Activated CD8-positive, alpha-beta memory T cell treated with anti-CD3 and anti-CD28 coated beads, Interleukin-2, amount 10 ng/mL, durations not matched to agents 7 days and 5 days (primary cell): ENCODE results near the gene ATP1B3. TPM values are rescaled to one million over a fixed set of nuclear protein-coding genes. Genes with fewer than 3 reads are reported as not detected.
"Not testable (repeated sequence)": the region's sequence is repeated elsewhere in the genome, so short reads cannot be mapped to it uniquely, and the experiment has no call there.

ENCODE experiments used
- ATAC-seq: fragments of 150-1000 bp; cut with Tn5 transposase; one replicate; pipeline ENCODE4 v1.10.0; 2021; ENCODE audit warnings: moderate library complexity
- CTCF ChIA-PET: fragments of 350-600 bp; sonication (Branson Sonifier 250); formaldehyde crosslinking; loops from one replicate; lab custom pipeline; 2021; ENCODE audit warnings: antibody characterized with exemption; lab: Charles Lee
- DNase-seq: peaks from one replicate; pipeline ENCODE4 v3.0.0-alpha.2; 2020
- H3K27ac Mint-ChIP-seq: one replicate; pipeline ENCODE4 v1.8.0; 2021; ENCODE audit warnings: mild to moderate bottlenecking, mixed read lengths
- H3K27me3 Mint-ChIP-seq: one replicate; pipeline ENCODE4 v1.8.0; 2021; ENCODE audit warnings: mixed read lengths
- H3K36me3 Mint-ChIP-seq: one replicate; pipeline ENCODE4 v1.8.0; 2021; ENCODE audit warnings: mild to moderate bottlenecking, mixed read lengths
- H3K4me1 Mint-ChIP-seq: one replicate; pipeline ENCODE4 v1.8.0; 2021; ENCODE audit warnings: mixed read lengths
- H3K4me3 Mint-ChIP-seq: one replicate; pipeline ENCODE4 v1.8.0; 2021; ENCODE audit warnings: mild to moderate bottlenecking, moderate library complexity, mixed read lengths
- H3K9me3 Mint-ChIP-seq: one replicate; pipeline ENCODE4 v1.8.0; 2022; ENCODE audit warnings: low read depth, mixed read lengths
- total RNA-seq, 2 experiments: library from RNA; stranded (reverse); gene quantifications; one replicate each; pipeline ENCODE4 v1.2.3, GENCODE V29; 2021

The ATP1B3 gene
- total RNA-seq, 2 experiments from 2014 or later: 94.9 to 135 TPM

DNA sequence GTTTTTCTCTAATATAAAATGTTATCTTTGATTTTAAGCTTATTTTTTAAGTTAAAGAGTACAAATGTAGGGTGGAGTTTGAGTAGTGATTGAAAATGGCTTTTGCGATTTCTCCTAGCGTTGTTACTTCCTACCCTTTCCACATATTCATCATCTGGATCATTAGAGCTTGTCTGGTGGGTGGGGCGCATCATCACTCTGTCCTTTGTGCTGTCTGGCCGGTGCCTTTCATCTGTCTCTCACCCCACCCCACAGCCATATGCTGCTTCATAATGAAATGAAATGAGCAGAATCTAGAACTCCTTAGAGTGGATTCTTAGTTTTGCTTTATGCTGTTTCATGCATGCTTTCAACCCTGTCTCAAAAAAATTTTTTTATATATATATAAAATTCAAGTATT lies 44.3 kb downstream of the ATP1B3 start:
- CTCF ChIA-PET: interaction anchor here (0.9 to 1.5 kb wide), 2 partner anchors 45 to 182 kb away, joined by 3 to 6 read pairs; partner anchors contain the start of gene RNF7
- ATAC-seq (no peak), DNase-seq (no peak)
- Mint-ChIP-seq H3K36me3 (peaks cover 39% of the 10 kb centered on the region), H3K27ac (no peak overlapping the region), H3K4me3 (no peak overlapping the region), H3K9me3 (no peaks in the 10 kb centered on the region), H3K27me3 (no peaks in the 10 kb centered on the region), H3K4me1 (peaks cover 4% of the 10 kb centered on the region)

DNA sequence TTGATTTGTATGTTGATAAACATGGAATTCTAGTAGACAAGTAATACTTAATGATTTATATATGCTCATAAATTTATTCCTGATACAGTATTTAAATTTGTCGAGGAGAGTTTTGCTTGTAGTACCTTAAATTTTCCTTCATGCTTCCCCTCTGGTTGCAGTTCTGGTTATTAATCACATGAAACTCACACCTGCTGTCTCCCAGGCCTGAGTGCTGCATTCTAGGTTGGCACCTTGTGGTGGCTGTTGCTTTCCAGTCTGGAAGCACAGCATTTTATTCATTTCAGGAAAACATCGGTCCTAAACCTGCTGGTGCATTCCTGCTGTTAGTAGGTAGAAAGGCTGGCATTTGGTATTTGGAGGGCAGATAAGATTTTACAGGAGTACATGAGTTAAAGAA lies 44.9 kb downstream of the ATP1B3 start:
- Mint-ChIP-seq H3K27ac (no peak overlapping the region), H3K27me3 (no peaks in the 10 kb centered on the region), H3K36me3 (peaks cover 38% of the 10 kb centered on the region), H3K4me3 (no peak overlapping the region), H3K9me3 (no peaks in the 10 kb centered on the region), H3K4me1 (peaks cover 4% of the 10 kb centered on the region)
- DNase-seq (no peak), ATAC-seq (no peak)
- CTCF ChIA-PET: no interaction called here

DNA sequence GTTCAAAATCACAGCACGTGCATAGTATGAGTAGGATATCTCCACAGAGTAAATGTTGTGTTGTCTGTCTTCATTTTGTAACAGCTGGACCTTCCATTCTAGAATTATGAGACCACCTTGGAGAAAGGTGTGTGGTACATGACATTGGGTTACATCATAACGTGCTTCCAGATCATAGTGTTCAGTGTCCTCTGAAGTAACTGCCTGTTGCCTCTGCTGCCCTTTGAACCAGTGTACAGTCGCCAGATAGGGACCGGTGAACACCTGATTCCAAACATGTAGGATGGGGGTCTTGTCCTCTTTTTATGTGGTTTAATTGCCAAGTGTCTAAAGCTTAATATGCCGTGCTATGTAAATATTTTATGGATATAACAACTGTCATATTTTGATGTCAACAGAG lies 49.2 kb downstream of the ATP1B3 start:
- peak; percentile 38 for DNase-seq
- H3K4me3 Mint-ChIP-seq, H3K4me1 Mint-ChIP-seq, H3K9me3 Mint-ChIP-seq, CTCF ChIA-PET, H3K27ac Mint-ChIP-seq, ATAC-seq, H3K27me3 Mint-ChIP-seq: not testable (repeated sequence)
- peaks cover 33% of the 10 kb centered on the region for H3K36me3 Mint-ChIP-seq

DNA sequence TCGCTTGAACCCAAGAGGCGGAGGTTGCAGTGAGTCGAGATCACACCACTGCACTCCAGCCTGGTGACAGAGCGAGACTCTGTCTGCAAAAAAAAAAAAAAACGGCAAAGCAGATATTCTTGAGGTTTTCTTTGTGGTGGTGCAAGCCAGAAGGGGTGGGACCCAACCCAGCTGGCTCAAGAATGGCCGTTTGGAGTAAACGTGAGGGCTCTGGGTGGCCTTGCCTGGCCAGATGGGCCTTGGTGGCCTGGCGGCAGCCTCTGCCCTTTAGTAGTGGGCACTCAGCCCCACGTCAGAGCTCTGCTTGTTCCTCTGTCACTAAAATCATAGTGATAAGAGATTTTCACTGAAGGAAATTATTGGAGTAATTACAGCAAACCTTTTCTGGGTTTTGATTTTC lies 50.5 kb downstream of the ATP1B3 start:
- Mint-ChIP-seq H3K27ac (no peak overlapping the region), H3K9me3 (no peaks in the 10 kb centered on the region), H3K4me3 (no peak overlapping the region), H3K4me1 (no peaks in the 10 kb centered on the region), H3K36me3 (peaks cover 29% of the 10 kb centered on the region), H3K27me3 (no peaks in the 10 kb centered on the region)
- CTCF ChIA-PET: no interaction called here
- ATAC-seq (no peak), DNase-seq (peak; percentile 12)

DNA sequence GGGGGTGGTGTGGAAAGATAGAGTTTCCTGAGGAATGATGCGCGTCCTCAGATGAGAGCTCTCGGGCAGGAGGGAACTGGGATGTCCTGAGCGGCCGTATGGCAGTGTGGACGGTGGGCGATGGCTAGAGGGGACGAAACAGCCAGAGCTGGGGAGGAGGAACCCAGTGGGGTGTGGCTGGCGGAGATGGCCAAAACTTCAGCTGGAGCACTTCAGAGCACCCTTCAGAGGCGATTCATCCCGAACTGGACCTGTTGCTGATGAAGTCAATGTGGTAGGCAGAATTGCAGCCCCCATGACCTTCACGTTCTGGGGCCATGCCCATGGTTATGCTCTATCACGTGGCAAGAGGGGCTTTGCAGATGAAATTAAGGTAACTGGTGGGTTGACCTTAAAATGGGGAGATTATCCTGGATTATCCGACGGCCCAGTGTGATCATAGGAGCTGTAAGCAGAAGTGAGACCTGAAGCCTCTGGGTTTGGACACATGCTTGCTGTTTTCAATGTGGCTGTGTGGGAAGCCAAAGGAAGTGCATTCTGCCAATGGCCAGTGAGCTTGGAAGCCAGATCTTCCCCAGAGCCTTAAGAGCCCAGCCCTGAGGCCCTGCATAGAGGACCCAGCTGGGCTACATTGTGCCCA lies 52.3 kb downstream of the ATP1B3 start:
- no peaks in the 10 kb centered on the region for H3K9me3 Mint-ChIP-seq
- H3K36me3 Mint-ChIP-seq: peaks cover 23% of the 10 kb centered on the region
- ATAC-seq: no peak
- H3K4me1 Mint-ChIP-seq: no peaks in the 10 kb centered on the region
- peak; percentile 21 for DNase-seq
- no peak overlapping the region for H3K27ac Mint-ChIP-seq
- no peaks in the 10 kb centered on the region for H3K27me3 Mint-ChIP-seq
- H3K4me3 Mint-ChIP-seq: no peak overlapping the region
- CTCF ChIA-PET: interaction anchor here (1.2 kb wide), 1 partner anchor 606 kb away, joined by 3 read pairs; no protein-coding TSS in a partner anchor

DNA sequence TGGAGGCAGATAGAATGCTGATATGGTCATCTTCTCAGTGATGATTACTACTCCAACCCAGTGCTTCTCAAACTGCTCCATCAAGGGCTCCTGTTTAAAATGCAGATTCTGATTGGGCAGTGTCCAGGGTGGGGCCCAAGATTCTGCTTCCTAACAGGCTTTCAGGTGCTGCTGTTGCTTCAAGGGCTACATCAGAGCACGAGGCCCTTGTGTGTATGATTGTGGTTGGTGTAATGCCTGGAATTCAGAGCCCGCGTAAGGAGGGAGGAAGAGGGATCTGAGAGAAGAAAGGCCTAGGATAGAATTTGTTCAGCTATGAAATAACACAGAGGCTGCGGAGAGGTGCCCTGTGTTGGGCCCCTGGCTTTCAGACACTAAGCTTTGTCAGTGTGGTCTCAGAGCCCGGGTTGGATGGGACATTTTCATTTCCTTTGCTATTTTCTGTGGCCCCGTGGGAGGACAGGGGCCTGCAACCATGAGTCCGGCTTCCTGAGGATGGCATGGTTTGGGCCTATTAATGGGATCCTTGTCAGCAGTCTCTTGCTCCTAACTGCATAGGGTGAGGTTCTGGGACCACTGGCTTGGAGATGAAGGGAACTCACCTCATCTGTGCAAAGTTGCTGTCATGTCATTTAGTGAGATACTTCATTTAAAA lies 53.0 kb downstream of the ATP1B3 start:
- H3K27ac Mint-ChIP-seq: no peak overlapping the region
- CTCF ChIA-PET: no interaction called here
- H3K4me3 Mint-ChIP-seq: no peak overlapping the region
- ATAC-seq: no peak
- no peaks in the 10 kb centered on the region for H3K4me1 Mint-ChIP-seq
- peak; percentile 29 for DNase-seq
- H3K36me3 Mint-ChIP-seq: peaks cover 21% of the 10 kb centered on the region
- no peaks in the 10 kb centered on the region for H3K27me3 Mint-ChIP-seq
- no peaks in the 10 kb centered on the region for H3K9me3 Mint-ChIP-seq

DNA sequence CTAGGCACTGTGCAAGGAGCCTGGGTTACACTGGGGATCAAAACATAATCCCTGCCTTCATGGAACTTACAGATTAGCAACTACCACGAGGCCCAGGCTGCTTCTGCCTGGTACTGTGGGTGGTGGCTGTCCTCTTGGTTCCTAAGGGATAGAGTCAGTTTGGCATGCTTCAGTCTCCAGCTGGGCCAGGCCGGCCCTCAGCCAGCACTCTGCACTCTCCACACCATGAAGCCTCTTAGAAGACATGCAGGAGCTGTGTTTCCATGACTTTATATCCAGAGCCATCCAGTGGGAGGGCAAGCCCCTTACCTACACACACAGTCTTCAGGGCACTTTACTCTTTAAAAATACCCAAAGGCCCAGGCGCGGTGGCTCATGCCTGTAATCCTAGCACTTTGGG lies 54.4 kb downstream of the ATP1B3 start:
- H3K4me3 Mint-ChIP-seq: no peak overlapping the region
- no peak overlapping the region for H3K27ac Mint-ChIP-seq
- H3K27me3 Mint-ChIP-seq: no peaks in the 10 kb centered on the region
- peak; percentile 33 for DNase-seq
- peaks cover 12% of the 10 kb centered on the region for H3K36me3 Mint-ChIP-seq
- ATAC-seq: peak; percentile 20
- no peaks in the 10 kb centered on the region for H3K9me3 Mint-ChIP-seq
- H3K4me1 Mint-ChIP-seq: no peaks in the 10 kb centered on the region
- CTCF ChIA-PET: interaction anchor here (0.6 kb wide), 1 partner anchor 28 kb away, joined by 3 read pairs; no protein-coding TSS in a partner anchor

DNA sequence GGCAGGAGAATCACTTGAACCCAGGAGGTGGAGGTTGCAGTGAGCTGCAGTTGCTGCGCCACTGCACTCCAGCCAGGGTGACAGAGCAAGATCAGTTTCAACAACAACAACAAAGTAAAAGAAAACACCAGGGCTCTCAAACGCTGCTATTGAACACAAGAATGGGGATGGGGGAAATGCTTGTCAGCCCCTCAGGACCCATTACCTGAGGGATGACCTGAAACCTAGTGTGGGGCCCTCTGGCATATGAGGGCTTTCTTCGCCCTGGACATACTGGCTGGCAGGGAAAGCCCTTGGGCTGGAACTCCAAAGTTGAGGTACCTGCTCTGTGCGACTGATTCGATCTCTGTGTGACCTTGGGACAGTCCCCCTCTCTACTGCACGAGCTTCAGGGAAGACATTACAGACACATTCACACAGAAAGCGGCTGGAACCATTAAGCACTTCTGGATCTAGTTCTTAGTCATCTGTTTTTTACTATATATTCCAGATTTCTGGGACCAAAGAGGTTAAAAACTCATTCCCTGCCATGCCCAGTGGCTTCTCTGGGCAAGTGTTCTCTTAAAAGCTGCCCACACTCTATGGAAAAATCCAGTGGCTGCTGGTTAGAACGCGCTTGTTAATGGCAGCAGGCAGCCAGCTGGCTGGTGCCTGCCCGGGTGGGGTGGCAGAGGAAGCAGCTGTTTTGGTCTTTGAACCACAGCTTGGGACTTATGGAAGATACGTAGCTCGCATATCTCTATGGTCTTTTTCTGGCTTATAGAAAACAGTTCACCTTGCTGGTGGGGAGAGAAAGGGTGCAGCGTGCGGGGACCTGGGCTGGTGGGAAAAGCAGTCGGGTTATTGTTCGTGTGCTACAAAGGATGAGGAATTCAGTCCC lies 57.2 kb downstream of the ATP1B3 start:
- no peak for ATAC-seq
- Mint-ChIP-seq H3K27me3 (no peaks in the 10 kb centered on the region), H3K27ac (no peak overlapping the region), H3K4me1 (no peaks in the 10 kb centered on the region), H3K9me3 (no peaks in the 10 kb centered on the region), H3K4me3 (no peak overlapping the region), H3K36me3 (no peaks in the 10 kb centered on the region)
- DNase-seq: no peak
- CTCF ChIA-PET: no interaction called here

DNA sequence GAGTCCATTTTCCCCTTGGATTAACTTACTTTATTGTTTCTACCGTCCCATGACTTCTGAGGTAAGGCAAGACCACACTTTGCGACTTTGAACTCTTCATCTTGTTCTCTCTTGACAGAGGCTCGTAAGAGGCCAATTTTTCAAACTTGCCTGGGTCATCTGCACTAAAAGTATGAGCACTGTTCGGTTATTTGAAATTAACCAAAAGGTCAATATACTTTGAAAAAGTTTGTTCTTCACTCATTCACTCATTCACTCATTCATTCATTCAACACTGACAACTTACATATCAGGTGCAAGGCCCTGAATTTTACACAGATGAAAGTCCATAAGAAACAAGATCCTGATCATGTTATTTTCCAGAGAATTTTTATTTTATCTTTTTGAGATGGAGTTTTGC lies 57.9 kb downstream of the ATP1B3 start:
- no peaks in the 10 kb centered on the region for H3K36me3 Mint-ChIP-seq
- ATAC-seq: no peak

DNA sequence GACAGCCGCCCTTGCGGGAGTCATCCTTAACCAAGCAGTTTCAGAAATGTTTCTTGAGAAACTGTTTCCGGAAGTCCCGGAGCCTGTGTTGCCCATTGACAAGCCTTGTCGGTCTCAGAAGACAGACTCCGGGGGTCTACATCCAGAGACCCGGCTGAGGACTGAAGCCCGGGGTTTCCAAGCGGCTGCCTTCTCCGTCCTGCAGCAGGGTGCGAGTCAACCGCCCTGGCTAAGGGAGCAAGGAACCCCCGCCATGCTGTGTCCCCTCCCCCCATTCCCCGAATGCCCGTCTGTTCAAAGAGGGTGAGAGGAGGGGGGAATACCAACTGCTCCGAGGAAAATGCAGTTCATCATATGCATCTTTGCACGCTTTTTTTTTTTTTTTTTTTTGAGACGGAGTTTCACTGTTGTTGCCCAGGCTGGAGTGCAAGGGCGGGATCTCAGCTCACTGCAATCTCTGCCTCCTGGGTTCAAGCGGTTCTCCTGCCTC lies 61.6 kb downstream of the ATP1B3 start:
- Mint-ChIP-seq H3K36me3 (no peaks in the 10 kb centered on the region), H3K27me3 (no peaks in the 10 kb centered on the region), H3K27ac (no peak overlapping the region), H3K4me3 (no peak overlapping the region), H3K4me1 (peaks cover 3% of the 10 kb centered on the region), H3K9me3 (no peaks in the 10 kb centered on the region)
- ATAC-seq (no peak), DNase-seq (no peak)
- CTCF ChIA-PET: no interaction called here

More for the DNA sequence above, 57.9 kb downstream of the ATP1B3 start:
- no peak for DNase-seq
- no peak overlapping the region for H3K4me3 Mint-ChIP-seq
- H3K4me1 Mint-ChIP-seq: no peaks in the 10 kb centered on the region
- no peaks in the 10 kb centered on the region for H3K9me3 Mint-ChIP-seq
- H3K27me3 Mint-ChIP-seq: no peaks in the 10 kb centered on the region
- CTCF ChIA-PET: no interaction called here
- H3K27ac Mint-ChIP-seq: no peak overlapping the region

DNA sequence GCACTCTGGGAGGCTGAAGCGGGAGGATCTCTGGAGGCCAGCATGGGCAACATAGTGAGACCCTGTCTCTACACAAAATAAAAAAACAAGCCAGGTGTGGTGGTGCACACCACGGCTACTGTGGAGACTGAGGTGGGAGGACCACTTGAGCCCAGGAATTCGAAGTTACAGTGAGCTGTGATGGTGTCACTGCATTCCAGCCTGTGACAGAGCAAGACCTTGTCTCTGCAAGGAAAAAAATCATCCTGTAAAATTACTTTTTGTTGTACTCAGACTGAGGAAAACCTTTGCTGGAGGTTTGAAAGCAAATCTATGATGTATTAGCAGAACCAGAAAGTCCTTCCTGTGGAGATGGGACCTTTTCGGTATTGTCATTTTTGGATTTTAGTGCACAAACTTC lies 63.3 kb downstream of the ATP1B3 start:
- Mint-ChIP-seq H3K27ac (no peak overlapping the region), H3K4me1 (peaks cover 3% of the 10 kb centered on the region), H3K36me3 (no peaks in the 10 kb centered on the region), H3K9me3 (no peaks in the 10 kb centered on the region), H3K4me3 (no peak overlapping the region), H3K27me3 (no peaks in the 10 kb centered on the region)
- ATAC-seq: no peak
- DNase-seq: no peak
- CTCF ChIA-PET: no interaction called here

DNA sequence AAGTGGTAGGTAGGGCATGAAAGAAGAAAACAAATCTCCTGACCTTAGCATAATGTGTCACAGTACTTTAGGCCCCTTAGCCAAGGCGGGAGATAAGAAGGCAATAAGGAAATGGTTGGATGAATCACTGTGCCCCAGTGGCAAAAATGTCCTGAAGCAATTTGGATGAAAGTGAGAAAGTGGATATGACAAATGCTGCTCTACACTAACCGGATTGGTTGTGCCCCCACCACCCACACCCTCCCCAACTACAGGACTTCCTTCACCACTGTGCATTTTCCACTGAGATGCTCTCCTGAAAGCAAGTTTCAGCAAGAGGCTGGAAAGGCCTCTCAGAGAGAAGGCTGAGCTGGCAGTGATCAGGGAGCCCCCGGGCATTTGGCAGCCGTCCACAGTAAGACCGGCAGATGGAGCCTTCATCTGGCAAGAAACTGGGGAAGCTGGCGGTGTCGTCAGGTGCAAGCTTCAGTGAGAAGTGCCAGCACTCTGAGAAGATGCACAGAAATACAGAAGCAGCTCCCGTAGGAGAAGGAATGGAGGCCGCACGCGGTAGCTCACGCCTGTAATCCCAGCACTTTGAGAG lies 63.8 kb downstream of the ATP1B3 start:
- Mint-ChIP-seq H3K27me3 (no peaks in the 10 kb centered on the region), H3K4me3 (no peak overlapping the region), H3K4me1 (peaks cover 3% of the 10 kb centered on the region), H3K9me3 (no peaks in the 10 kb centered on the region), H3K36me3 (no peaks in the 10 kb centered on the region), H3K27ac (no peak overlapping the region)
- DNase-seq: no peak
- CTCF ChIA-PET: no interaction called here
- no peak for ATAC-seq

DNA sequence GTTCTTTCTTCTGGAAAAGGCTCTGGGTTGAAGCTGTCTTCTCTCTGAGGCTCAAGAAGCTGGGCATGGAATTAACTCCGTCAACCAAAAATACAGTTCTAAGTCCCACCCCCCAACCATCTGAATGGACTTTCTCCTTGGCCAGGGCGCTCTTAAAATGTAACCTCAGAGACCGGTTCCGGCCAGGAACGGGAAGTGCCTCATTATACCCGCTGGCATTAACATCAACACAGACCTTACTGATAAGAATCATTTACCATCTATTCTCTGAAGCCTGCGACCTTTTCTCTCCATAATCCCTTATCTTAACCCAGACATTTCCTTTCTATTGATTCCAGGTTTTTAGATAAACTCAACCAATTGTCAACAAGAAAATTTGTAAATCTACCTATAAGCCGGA lies 64.7 kb downstream of the ATP1B3 start:
- Mint-ChIP-seq H3K4me1 (peaks cover 3% of the 10 kb centered on the region), H3K4me3 (no peak overlapping the region), H3K36me3 (no peaks in the 10 kb centered on the region), H3K27me3 (no peaks in the 10 kb centered on the region), H3K27ac (no peak overlapping the region), H3K9me3 (no peaks in the 10 kb centered on the region)
- CTCF ChIA-PET: no interaction called here
- no peak for ATAC-seq
- DNase-seq: no peak
